Lung (tissue), 12 donors: ENCODE data around the gene ZNF385C. TPM values are rescaled to one million over a fixed set of nuclear protein-coding genes. Genes with fewer than 3 reads are reported as not detected.

Experiments used
- ATAC-seq: fragments of 200-7000 bp; cut with Tn5 transposase; one replicate; pipeline ENCODE4 v1.9.1; 2020; ENCODE audit warnings: moderate number of reproducible peaks; ENCODE audit not compliant: insufficient read depth, low FRiP score
- DNase-seq, 3 donors: peaks; one replicate each; pipeline ENCODE4 v3.0.0-alpha.2; 2013 to 2017
- H3K27ac ChIP-seq, 2 donors: one replicate each; pipeline ENCODE4 v1.5.1; 2013; ENCODE audit warnings: mild to moderate bottlenecking in 2 of 2, moderate library complexity in 2 of 2, control low read depth in 1 of 2, inconsistent platforms in 1 of 2, low read depth in 1 of 2, low read length in 1 of 2
- H3K27me3 ChIP-seq, 3 donors: one replicate each; pipeline ENCODE4 v1.5.1; 2013; ENCODE audit warnings: low read length in 2 of 3; ENCODE audit not compliant: control insufficient read depth in 3 of 3, insufficient read depth in 3 of 3
- H3K36me3 ChIP-seq, 4 donors: one replicate each; pipeline ENCODE4 v1.5.1; 2013; ENCODE audit warnings: low read length in 4 of 4, mild to moderate bottlenecking in 1 of 4, moderate library complexity in 1 of 4; ENCODE audit not compliant: control insufficient read depth in 4 of 4, insufficient read depth in 4 of 4
- H3K4me1 ChIP-seq, 5 donors: one replicate each; pipeline ENCODE4 v1.5.1; 2013; ENCODE audit warnings: low read length in 5 of 5, mild to moderate bottlenecking in 2 of 5, moderate library complexity in 1 of 5; ENCODE audit not compliant: control insufficient read depth in 5 of 5, insufficient read depth in 5 of 5
- H3K4me3 ChIP-seq: one replicate; pipeline ENCODE4 v1.5.1; 2013; ENCODE audit warnings: mild to moderate bottlenecking, control low read depth, moderate library complexity
- H3K9ac ChIP-seq, 2 donors: one replicate each; pipeline ENCODE4 v1.5.1; 2013; ENCODE audit warnings: low read length in 2 of 2, control low read depth in 1 of 2; ENCODE audit not compliant: insufficient read depth in 1 of 2
- H3K9me3 ChIP-seq, 4 donors: one replicate each; pipeline ENCODE4 v1.5.1; 2013; ENCODE audit warnings: low read length in 3 of 4, mild to moderate bottlenecking in 1 of 4, moderate library complexity in 1 of 4; ENCODE audit not compliant: control insufficient read depth in 4 of 4, insufficient read depth in 3 of 4
- CTCF ChIP-seq: IDR thresholded peaks from 2 replicates; pipeline ENCODE4 v1.5.1; 2012; ENCODE audit warnings: mild to moderate bottlenecking; ENCODE audit errors: control extremely low read depth, extremely low read depth
- WGBS, 2 donors: extraction: QIAGEN DNeasy Blood & Tissue Kit; methylation state at CpG; one replicate each; pipeline ENCODE4 v1.1.7; 2013; 5-methylcytosine and 5-hydroxymethylcytosine counted together
- polyA plus RNA-seq, 2 donors: library from polyadenylated mRNA; stranded (reverse); fragments of 200-250 nt; gene quantifications; one replicate each; pipeline ENCODE4 v1.2.1, GENCODE V29; 2013
- total RNA-seq, 2 donors: library from RNA; depleted of rRNA in 1 of 2; stranded (reverse); fragments of >200 nt in 1 of 2; gene quantifications; one replicate each; pipeline ENCODE4 v1.2.1, GENCODE V29; 2014 to 2021
- donor health status: control.
- donor health status: control.
- donor health status: Bipolar disorder and iron deficiency.
- donor health status: healthy.
- donor health status: DM: yes; HTN: yes; CAD: no.

The ZNF385C gene
- total and polyA plus RNA-seq, 4 donors = 0.14 to 0.57 (median 0.37) TPM

- no peaks in the 10 kb centered on the region for H3K36me3 ChIP-seq
- no peak overlapping the region for H3K27ac ChIP-seq
- WGBS, 2 donors = 77 to 86% methylated on average over 6 of the region's 6 CpGs
- TF ChIP-seq CTCF = no peak
- peaks cover 0 to 10% (median 5%) of the 10 kb centered on the region in 3 donors for H3K27me3 ChIP-seq
- ATAC-seq (no peak), DNase-seq (no peak)
- no peak overlapping the region for H3K9ac ChIP-seq
- H3K4me3 ChIP-seq = no peak overlapping the region
- H3K9me3 ChIP-seq = peaks cover 0 to 2% (median 0%) of the 10 kb centered on the region in 4 donors
- peaks cover 0 to 9% (median 0%) of the 10 kb centered on the region in 5 donors for H3K4me1 ChIP-seq
Observed at GRCh38 chr17:42052346-42052877, 45.9 kb downstream of the ZNF385C start.

DNA sequence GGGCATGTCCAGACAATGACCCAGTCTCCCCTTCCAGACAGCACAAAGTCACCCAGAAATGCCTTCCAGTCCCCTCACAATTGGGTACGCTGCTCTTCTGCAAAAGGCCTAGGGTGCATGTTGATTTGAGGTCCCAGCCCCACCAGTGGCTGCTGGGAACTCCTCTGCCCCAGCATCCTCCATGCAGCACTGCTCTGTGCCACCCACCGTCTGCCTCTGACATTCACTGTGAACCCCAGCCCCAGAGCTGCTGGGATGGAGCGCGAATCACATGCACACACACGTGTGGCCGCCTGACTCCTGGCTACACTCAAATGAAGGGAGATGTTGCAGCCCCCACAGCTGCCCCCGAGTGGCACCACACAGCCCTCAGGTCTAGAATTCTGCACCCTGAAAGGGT, 46.6 kb downstream of the ZNF385C start:
- Histone ChIP-seq H3K27me3 (peaks cover 0 to 10% (median 5%) of the 10 kb centered on the region in 3 donors), H3K9me3 (peaks cover 0 to 2% (median 0%) of the 10 kb centered on the region in 4 donors), H3K4me1 (peaks cover 0 to 9% (median 0%) of the 10 kb centered on the region in 5 donors), H3K9ac (no peak overlapping the region), H3K27ac (no peak overlapping the region), H3K36me3 (no peaks in the 10 kb centered on the region), H3K4me3 (no peak overlapping the region)
- TF ChIP-seq CTCF = no peak
- no peak for ATAC-seq
- WGBS, 2 donors = 87 to 93% methylated on average over 7 of the region's 7 CpGs
- DNase-seq = no peak

DNA sequence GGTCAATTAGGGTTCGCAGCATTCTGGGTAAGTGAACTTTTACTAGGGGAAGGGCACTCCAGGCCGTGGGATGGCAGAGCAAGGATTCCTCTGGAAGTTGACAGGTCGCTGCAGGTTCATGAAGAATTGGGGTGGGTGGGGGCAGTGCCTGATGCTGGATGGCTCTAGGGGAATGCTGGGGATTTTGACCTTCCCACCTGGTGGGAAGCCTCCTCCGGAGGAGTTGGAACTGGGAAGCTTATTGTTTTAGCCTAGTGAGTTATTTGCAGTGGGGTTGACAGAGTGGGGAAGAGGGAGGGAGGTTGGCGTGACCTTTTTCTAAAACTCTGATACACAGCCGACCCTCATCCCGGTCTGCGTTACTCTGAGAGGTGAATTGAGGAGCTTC, 47.3 kb downstream of the ZNF385C start:
- 56 to 73% methylated on average over 8 of the region's 8 CpGs for WGBS, 2 donors
- Histone ChIP-seq H3K4me1 (peaks cover 0 to 9% (median 0%) of the 10 kb centered on the region in 5 donors), H3K4me3 (peak overlapping the region; percentile 52), H3K36me3 (no peaks in the 10 kb centered on the region), H3K27ac (no peak overlapping the region), H3K9ac (no peak overlapping the region), H3K27me3 (peaks cover 0 to 10% (median 5%) of the 10 kb centered on the region in 3 donors), H3K9me3 (no peaks in the 10 kb centered on the region)
- DNase-seq (no peak), ATAC-seq (no peak)
- TF ChIP-seq CTCF = no peak
